ENCODE results near the gene KANK2.

KANK2 gene

DNA sequence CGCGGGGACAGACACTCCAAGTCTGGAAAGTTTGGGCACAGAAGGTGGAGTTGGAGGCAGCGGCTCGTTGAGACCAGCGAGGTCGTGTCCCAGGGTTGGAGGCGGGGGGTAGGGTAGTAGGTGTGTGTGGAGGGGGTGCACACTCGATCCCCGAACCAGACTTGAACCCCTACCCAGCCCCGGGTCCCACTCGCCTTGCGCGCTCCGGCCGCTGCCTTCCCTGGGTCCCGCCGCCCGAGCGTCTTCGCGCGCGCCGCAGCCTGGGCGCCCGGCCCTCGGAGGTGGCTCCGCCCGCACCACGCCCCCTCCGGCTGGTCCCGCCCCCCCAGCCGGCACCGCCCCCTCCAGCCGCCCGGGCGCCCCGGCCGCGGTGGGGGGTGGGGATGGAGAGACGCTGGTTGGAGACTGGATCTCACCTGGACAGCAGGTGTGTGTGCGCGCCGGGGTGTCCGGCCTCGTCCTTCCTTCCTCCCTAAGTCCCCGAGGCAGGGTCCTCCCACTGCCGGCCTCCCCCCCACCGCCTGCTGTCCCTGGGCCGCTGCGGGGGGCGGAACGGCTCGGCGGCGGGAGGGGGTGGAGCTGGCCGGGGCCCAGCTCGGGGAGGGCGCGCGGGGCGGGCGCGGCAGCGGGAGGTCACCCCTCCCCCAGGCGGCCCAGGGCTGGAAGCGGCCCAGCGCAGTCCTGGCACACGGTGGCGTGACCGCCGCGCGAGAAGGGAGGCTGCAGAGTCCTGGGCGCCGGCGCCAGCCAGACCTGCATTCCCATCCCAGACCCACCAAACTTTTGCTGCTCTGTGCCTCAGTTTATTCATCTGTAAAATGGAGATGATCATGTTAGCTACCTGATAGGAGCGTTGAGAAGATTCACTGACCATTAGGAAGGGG, at the start of gene KANK2:
TSS of gene KANK2 (minus strand) at position 255 of the 884 bp plus-strand sequence. CDS start 3,034 bp downstream, outside the sequence.
- Histone ChIP-seq H3K9me2 (ENCODE audit: low read depth, low read length) (no peaks in the 10 kb centered on the region), H3K36me3 (ENCODE audit: insufficient read depth, low read length) (peaks cover 22% of the 10 kb centered on the region), H3K9ac (ENCODE audit: low read length) (peak within 1 kb of the TSS; percentile 98), H3K4me3 (ENCODE audit: low read depth, low read length, poor library complexity, severe bottlenecking) (peak within 1 kb of the TSS; percentile 97), H3K79me2 (ENCODE audit: insufficient read depth, low read length) (no peaks in the 10 kb centered on the region), H4K20me1 (ENCODE audit: insufficient read depth, low read length) (no peaks in the 10 kb centered on the region), H3K27ac (ENCODE audit: low read depth, low read length, poor library complexity, severe bottlenecking) (peak within 1 kb of the TSS; percentile 86), H3K9me3 (ENCODE audit: low read length) (no peaks in the 10 kb centered on the region), H3K4me2 (ENCODE audit: low read length) (peak within 1 kb of the TSS; percentile 98), H3K4me1 (ENCODE audit: insufficient read depth, low read length, severe bottlenecking) (peaks cover 69% of the 10 kb centered on the region), H3K27me3 (ENCODE audit: insufficient read depth, low read length) (no peaks in the 10 kb centered on the region), H3F3A (ENCODE audit: insufficient read depth, low read length) (no peaks in the 10 kb centered on the region), H2AFZ (ENCODE audit: low read length) (no peak within 1 kb of the TSS)
- TF ChIP-seq, protein P1, sequence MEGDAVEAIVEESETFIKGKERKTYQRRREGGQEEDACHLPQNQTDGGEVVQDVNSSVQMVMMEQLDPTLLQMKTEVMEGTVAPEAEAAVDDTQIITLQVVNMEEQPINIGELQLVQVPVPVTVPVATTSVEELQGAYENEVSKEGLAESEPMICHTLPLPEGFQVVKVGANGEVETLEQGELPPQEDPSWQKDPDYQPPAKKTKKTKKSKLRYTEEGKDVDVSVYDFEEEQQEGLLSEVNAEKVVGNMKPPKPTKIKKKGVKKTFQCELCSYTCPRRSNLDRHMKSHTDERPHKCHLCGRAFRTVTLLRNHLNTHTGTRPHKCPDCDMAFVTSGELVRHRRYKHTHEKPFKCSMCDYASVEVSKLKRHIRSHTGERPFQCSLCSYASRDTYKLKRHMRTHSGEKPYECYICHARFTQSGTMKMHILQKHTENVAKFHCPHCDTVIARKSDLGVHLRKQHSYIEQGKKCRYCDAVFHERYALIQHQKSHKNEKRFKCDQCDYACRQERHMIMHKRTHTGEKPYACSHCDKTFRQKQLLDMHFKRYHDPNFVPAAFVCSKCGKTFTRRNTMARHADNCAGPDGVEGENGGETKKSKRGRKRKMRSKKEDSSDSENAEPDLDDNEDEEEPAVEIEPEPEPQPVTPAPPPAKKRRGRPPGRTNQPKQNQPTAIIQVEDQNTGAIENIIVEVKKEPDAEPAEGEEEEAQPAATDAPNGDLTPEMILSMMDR (IDR thresholded peaks at IDR 0.05; ENCODE audit: low read length), result peak; percentile 12; the same call in 1 of the 2 replicates
- no peak for TF ChIP-seq EZH2 (IDR thresholded peaks at IDR 0.05; ENCODE audit: borderline replicate concordance, low read length)

DNA sequence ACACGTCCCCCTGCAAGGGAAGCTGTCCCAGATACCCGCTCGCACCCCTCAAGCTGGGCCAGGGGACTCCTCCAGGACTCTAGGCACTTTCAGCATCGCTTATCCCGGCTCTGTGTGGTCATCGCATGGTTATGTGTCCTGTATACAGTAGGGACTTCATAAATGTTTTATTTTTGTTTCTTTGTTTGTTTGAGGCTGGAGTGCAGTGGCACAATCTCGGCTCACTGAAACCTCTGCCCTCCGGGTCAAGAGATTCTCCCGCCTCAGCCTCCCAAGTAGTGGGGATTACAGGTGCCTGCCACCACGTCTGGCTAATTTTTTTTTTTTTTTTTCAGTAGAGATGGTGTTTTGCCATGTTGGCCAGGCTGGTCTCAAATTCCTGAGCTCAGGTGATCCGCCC, 49.6 kb upstream of the KANK2 start:
- no peak overlapping the region for H2AFZ ChIP-seq (ENCODE audit: low read length)
- H3K4me1 ChIP-seq (ENCODE audit: insufficient read depth, low read length, severe bottlenecking), result peaks cover 4% of the 10 kb centered on the region
- TF ChIP-seq EZH2 (IDR thresholded peaks at IDR 0.05; ENCODE audit: borderline replicate concordance, low read length), result no peak
- TF ChIP-seq, protein P1 (IDR thresholded peaks at IDR 0.05; ENCODE audit: low read length), result no peak

DNA sequence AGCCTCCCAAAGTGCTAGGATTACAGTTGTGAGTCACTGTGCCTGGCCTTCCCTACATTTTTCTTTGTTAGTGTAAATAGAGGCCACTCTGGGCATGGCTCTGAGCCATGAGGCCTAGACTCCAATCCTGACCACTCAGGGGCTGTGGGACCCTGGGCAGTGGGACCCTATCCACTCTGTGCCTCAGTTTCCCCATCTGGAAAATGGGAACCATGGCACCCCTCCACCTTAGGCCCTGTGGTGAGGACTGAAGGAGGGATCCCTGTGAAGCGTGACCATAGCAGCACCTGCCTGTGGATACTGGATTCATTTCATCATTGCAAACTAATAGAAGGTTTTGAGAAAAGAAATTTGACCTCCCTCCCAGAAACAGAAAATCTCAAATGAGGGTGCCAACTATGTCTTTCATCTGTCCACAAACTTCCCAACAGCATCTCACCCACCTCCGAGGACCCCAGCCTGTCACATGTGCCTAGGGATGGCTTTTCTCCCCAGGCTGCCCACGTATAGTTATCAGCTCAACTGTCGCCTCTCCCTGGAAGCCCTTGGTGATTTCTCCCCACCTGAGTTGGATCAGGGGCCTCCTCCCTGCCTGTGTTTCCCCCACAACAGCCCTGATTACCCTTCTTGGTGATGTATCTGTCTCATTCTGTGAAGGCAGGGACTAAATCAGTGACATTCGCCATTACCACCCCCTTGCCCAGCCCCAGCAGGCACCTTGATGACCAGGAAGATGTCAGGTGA, 47.7 kb upstream of the KANK2 start:
- no peaks in the 10 kb centered on the region for H3K79me2 ChIP-seq (ENCODE audit: insufficient read depth, low read length)
- TF ChIP-seq, protein P1 (IDR thresholded peaks at IDR 0.05; ENCODE audit: low read length), result no peak
- no peak for TF ChIP-seq EZH2 (IDR thresholded peaks at IDR 0.05; ENCODE audit: borderline replicate concordance, low read length)
- peaks cover 5% of the 10 kb centered on the region; the same call in 1 of the 2 replicates for H3K36me3 ChIP-seq (ENCODE audit: insufficient read depth, low read length)
- H3F3A ChIP-seq (ENCODE audit: insufficient read depth, low read length), result no peaks in the 10 kb centered on the region
- H3K4me2 ChIP-seq (ENCODE audit: low read length), result no peak overlapping the region
- peaks cover 4% of the 10 kb centered on the region for H3K4me1 ChIP-seq (ENCODE audit: insufficient read depth, low read length, severe bottlenecking)
- no peak overlapping the region for H3K9ac ChIP-seq (ENCODE audit: low read length)
- H3K9me3 ChIP-seq (ENCODE audit: low read length), result no peaks in the 10 kb centered on the region
- H2AFZ ChIP-seq (ENCODE audit: low read length), result no peak overlapping the region
- no peaks in the 10 kb centered on the region for H4K20me1 ChIP-seq (ENCODE audit: insufficient read depth, low read length)
- no peaks in the 10 kb centered on the region; the same call in 1 of the 2 replicates for H3K27me3 ChIP-seq (ENCODE audit: insufficient read depth, low read length)
- no peak overlapping the region for H3K4me3 ChIP-seq (ENCODE audit: low read depth, low read length, poor library complexity, severe bottlenecking)
- no peak overlapping the region for H3K27ac ChIP-seq (ENCODE audit: low read depth, low read length, poor library complexity, severe bottlenecking)
- H3K9me2 ChIP-seq (ENCODE audit: low read depth, low read length), result no peaks in the 10 kb centered on the region

More for the DNA sequence above, 49.6 kb upstream of the KANK2 start:
- no peaks in the 10 kb centered on the region for H4K20me1 ChIP-seq (ENCODE audit: insufficient read depth, low read length)
- no peaks in the 10 kb centered on the region for H3K9me2 ChIP-seq (ENCODE audit: low read depth, low read length)
- no peak overlapping the region for H3K4me3 ChIP-seq (ENCODE audit: low read depth, low read length, poor library complexity, severe bottlenecking)
- H3F3A ChIP-seq (ENCODE audit: insufficient read depth, low read length), result no peaks in the 10 kb centered on the region
- H3K9ac ChIP-seq (ENCODE audit: low read length), result no peak overlapping the region
- no peaks in the 10 kb centered on the region for H3K9me3 ChIP-seq (ENCODE audit: low read length)
- no peak overlapping the region for H3K27ac ChIP-seq (ENCODE audit: low read depth, low read length, poor library complexity, severe bottlenecking)
- H3K36me3 ChIP-seq (ENCODE audit: insufficient read depth, low read length), result peaks cover 7% of the 10 kb centered on the region
- no peaks in the 10 kb centered on the region; the same call in 1 of the 2 replicates for H3K27me3 ChIP-seq (ENCODE audit: insufficient read depth, low read length)
- no peaks in the 10 kb centered on the region for H3K79me2 ChIP-seq (ENCODE audit: insufficient read depth, low read length)
- no peak overlapping the region for H3K4me2 ChIP-seq (ENCODE audit: low read length)

Measured in OCI-LY1 (cell line).